ENCODE data around the gene CLSTN2. TPM values are rescaled to one million over a fixed set of nuclear protein-coding genes. Genes with fewer than 3 reads are reported as not detected.

The CLSTN2 gene
- total and polyA plus RNA-seq, 2 of the 13 experiments (the other 11 are each of a cell fraction or from before 2014, with no cell fraction given): not detected

DNA sequence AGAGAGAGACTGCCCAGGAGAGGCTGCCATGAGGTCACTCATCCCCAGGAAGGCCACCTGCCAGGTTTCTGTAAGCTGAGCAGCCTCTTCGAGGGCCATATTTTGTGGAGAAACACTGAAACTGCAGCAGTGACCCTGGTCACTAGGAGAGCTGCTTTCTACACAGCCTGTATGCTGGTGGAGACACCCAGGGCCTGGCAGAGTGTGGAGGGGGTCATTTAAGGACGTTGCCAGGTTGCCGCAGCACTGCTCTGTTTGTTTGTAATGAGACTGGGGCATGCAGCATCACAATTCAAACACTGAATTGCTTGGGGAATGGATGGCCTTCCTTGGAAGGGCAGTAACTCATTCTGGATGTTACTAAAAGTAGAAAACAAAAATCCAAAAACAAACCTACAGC, 638.0 kb downstream of the CLSTN2 start:
- H3K4me1 ChIP-seq (ENCODE audit: insufficient read depth, low read length): no peaks in the 10 kb centered on the region
- FAIRE-seq (no peak), DNase-seq (ENCODE audit: low spot score) (no peak), ATAC-seq (peak; percentile 56)
- no peaks in the 10 kb centered on the region for H3K27me3 ChIP-seq (ENCODE audit: control insufficient read depth in 1 of 2, insufficient read depth in 2 of 2, low read length in 2 of 2)
- no peaks in the 10 kb centered on the region for H3K36me3 ChIP-seq (replicated peaks in 1 of 2; ENCODE audit: control insufficient read depth in 1 of 2, insufficient read depth in 2 of 2, low read length in 2 of 2)
- no peaks in the 10 kb centered on the region for H3K9me3 ChIP-seq (ENCODE audit: low read length)
- H3K4me2 ChIP-seq (ENCODE audit: low read depth, low read length): no peak overlapping the region
- POLR2A ChIA-PET: no interaction called here
- CTCF ChIA-PET (ENCODE audit: low intra/inter-chr PET ratio, low total read pairs): no interaction called here
- TF ChIP-seq ZNF326 (CRISPR knock-in tag; IDR thresholded peaks at IDR 0.05; ENCODE audit: borderline replicate concordance) (no peak), TSC22D2 (CRISPR knock-in tag; IDR thresholded peaks at IDR 0.05; ENCODE audit: borderline replicate concordance) (no peak), MTF1 (CRISPR knock-in tag; IDR thresholded peaks at IDR 0.05) (no peak), TP53 (CRISPR knock-in tag; conservative IDR thresholded peaks at IDR 0.05) (no peak), RFXANK (CRISPR knock-in tag; IDR thresholded peaks at IDR 0.05) (no peak), PITX1 (CRISPR knock-in tag; IDR thresholded peaks at IDR 0.05) (no peak), SMARCC2 (IDR thresholded peaks at IDR 0.05) (no peak), ZNF251 (CRISPR knock-in tag; IDR thresholded peaks at IDR 0.05) (no peak), THYN1 (CRISPR knock-in tag; IDR thresholded peaks at IDR 0.05; ENCODE audit: borderline replicate concordance, low read depth) (no peak), ZNF484 (CRISPR knock-in tag; IDR thresholded peaks at IDR 0.05; ENCODE audit: borderline replicate concordance, low read depth) (no peak), MED13 (CRISPR knock-in tag; IDR thresholded peaks at IDR 0.05) (no peak), NFYB (CRISPR knock-in tag; IDR thresholded peaks at IDR 0.05) (no peak), TCF7 (IDR thresholded peaks at IDR 0.05; ENCODE audit: low read depth) (no peak), CAMTA2 (CRISPR knock-in tag; IDR thresholded peaks at IDR 0.05; ENCODE audit: borderline replicate concordance) (no peak), PHB2 (IDR thresholded peaks at IDR 0.05; ENCODE audit: partially characterized antibody) (no peak), NFYC (CRISPR knock-in tag; IDR thresholded peaks at IDR 0.05) (no peak), ZNF143 (CRISPR knock-in tag; IDR thresholded peaks at IDR 0.05) (no peak)
- TF ChIP-seq, protein P1, sequence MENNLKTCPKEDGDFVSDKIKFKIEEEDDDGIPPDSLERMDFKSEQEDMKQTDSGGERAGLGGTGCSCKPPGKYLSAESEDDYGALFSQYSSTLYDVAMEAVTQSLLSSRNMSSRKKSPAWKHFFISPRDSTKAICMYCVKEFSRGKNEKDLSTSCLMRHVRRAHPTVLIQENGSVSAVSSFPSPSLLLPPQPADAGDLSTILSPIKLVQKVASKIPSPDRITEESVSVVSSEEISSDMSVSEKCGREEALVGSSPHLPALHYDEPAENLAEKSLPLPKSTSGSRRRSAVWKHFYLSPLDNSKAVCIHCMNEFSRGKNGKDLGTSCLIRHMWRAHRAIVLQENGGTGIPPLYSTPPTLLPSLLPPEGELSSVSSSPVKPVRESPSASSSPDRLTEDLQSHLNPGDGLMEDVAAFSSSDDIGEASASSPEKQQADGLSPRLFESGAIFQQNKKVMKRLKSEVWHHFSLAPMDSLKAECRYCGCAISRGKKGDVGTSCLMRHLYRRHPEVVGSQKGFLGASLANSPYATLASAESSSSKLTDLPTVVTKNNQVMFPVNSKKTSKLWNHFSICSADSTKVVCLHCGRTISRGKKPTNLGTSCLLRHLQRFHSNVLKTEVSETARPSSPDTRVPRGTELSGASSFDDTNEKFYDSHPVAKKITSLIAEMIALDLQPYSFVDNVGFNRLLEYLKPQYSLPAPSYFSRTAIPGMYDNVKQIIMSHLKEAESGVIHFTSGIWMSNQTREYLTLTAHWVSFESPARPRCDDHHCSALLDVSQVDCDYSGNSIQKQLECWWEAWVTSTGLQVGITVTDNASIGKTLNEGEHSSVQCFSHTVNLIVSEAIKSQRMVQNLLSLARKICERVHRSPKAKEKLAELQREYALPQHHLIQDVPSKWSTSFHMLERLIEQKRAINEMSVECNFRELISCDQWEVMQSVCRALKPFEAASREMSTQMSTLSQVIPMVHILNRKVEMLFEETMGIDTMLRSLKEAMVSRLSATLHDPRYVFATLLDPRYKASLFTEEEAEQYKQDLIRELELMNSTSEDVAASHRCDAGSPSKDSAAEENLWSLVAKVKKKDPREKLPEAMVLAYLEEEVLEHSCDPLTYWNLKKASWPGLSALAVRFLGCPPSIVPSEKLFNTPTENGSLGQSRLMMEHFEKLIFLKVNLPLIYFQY (CRISPR knock-in tag; IDR thresholded peaks at IDR 0.05; ENCODE audit: borderline replicate concordance): no peak
- TF ChIP-seq, protein P2, sequence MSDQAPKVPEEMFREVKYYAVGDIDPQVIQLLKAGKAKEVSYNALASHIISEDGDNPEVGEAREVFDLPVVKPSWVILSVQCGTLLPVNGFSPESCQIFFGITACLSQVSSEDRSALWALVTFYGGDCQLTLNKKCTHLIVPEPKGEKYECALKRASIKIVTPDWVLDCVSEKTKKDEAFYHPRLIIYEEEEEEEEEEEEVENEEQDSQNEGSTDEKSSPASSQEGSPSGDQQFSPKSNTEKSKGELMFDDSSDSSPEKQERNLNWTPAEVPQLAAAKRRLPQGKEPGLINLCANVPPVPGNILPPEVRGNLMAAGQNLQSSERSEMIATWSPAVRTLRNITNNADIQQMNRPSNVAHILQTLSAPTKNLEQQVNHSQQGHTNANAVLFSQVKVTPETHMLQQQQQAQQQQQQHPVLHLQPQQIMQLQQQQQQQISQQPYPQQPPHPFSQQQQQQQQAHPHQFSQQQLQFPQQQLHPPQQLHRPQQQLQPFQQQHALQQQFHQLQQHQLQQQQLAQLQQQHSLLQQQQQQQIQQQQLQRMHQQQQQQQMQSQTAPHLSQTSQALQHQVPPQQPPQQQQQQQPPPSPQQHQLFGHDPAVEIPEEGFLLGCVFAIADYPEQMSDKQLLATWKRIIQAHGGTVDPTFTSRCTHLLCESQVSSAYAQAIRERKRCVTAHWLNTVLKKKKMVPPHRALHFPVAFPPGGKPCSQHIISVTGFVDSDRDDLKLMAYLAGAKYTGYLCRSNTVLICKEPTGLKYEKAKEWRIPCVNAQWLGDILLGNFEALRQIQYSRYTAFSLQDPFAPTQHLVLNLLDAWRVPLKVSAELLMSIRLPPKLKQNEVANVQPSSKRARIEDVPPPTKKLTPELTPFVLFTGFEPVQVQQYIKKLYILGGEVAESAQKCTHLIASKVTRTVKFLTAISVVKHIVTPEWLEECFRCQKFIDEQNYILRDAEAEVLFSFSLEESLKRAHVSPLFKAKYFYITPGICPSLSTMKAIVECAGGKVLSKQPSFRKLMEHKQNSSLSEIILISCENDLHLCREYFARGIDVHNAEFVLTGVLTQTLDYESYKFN (CRISPR knock-in tag; conservative IDR thresholded peaks at IDR 0.05): no peak
- H3K4me3 ChIP-seq (replicated peaks in 1 of 3; ENCODE audit: insufficient read depth in 1 of 3, low read depth in 2 of 3, low read length in 3 of 3): no peak overlapping the region
- H2AFZ ChIP-seq (ENCODE audit: low read length): no peak overlapping the region
- H3K27ac ChIP-seq (ENCODE audit: extremely low read length, insufficient read depth, low read length): no peak overlapping the region
- WGBS (ENCODE audit: low lambda C conversion rate): 14% methylated on average over 2 of the region's 3 CpGs
- H3K9ac ChIP-seq (ENCODE audit: insufficient read depth, low read depth, low read length): no peak overlapping the region
- intact Hi-C loops (cut with micrococcal nuclease; ENCODE audit: unreplicated experiment): no loop called here
- BruUV-seq (replicated peaks): no TSS peak
- H4K20me1 ChIP-seq (ENCODE audit: insufficient read depth, low read length): no peaks in the 10 kb centered on the region
- no peaks in the 10 kb centered on the region for H3K79me2 ChIP-seq (ENCODE audit: insufficient read depth, low read length)
- in situ Hi-C loops (cut with HindIII; ENCODE audit: extremely low pct_ligation_motif_present, low pct_unique_long_range_greater_than_20kb): loop anchor here (25.0 kb wide), 2 partner anchors 164 to 289 kb away; no protein-coding TSS in a partner anchor
